WTC11 (cell line): ENCODE measurements around the gene TRMU. TPM values are rescaled to one million over a fixed set of nuclear protein-coding genes. Genes with fewer than 3 reads are reported as not detected.

Experiments
- ATAC-seq: fragments of 200-7000 bp; cut with Tn5 transposase; 2 replicates; pipeline ENCODE4 v1.10.0; 2021; ENCODE audit warnings: mild to moderate bottlenecking, moderate library complexity
- CTCF ChIA-PET: fragments of 300-600 bp; sonication (Branson Sonifier 250); formaldehyde crosslinking; loops from one replicate; lab custom pipeline; 2021; ENCODE audit warnings: antibody characterized with exemption; lab: Charles Lee
- POLR2A ChIA-PET: fragments of 350-600 bp; sonication (Branson Sonifier 250); formaldehyde crosslinking; loops from one replicate; lab custom pipeline; 2021; ENCODE audit warnings: antibody characterized with exemption; lab: Charles Lee
- DNase-seq: peaks from one replicate; pipeline ENCODE4 v3.0.0; 2021; ENCODE audit warnings: low spot score
- H3K27ac Mint-ChIP-seq: 2 replicates; pipeline ENCODE4 v1.8.0; 2021; ENCODE audit warnings: mixed read lengths
- H3K27me3 Mint-ChIP-seq: 2 replicates; pipeline ENCODE4 v1.8.0; 2021; ENCODE audit warnings: low read depth, mild to moderate bottlenecking, moderate library complexity, mixed read lengths
- H3K36me3 Mint-ChIP-seq: 2 replicates; pipeline ENCODE4 v1.8.0; 2021; ENCODE audit warnings: mixed read lengths
- H3K4me1 Mint-ChIP-seq: 2 replicates; pipeline ENCODE4 v1.8.0; 2022; ENCODE audit warnings: mixed read lengths
- H3K4me3 Mint-ChIP-seq: 2 replicates; pipeline ENCODE4 v1.8.0; 2021; ENCODE audit warnings: mild to moderate bottlenecking, moderate library complexity, mixed read lengths
- H3K9me3 Mint-ChIP-seq: 2 replicates; pipeline ENCODE4 v1.8.0; 2021; ENCODE audit warnings: mixed read lengths
- ATF3 ChIP-seq: sonication (generic); formaldehyde crosslinking; conservative IDR thresholded peaks from 2 replicates; pipeline ENCODE4 v1.8.1; 2022; ENCODE audit warnings: mild to moderate bottlenecking, missing genetic modification reagents
- CREB1 ChIP-seq: sonication (generic); formaldehyde crosslinking; IDR thresholded peaks from 2 replicates; pipeline ENCODE4 v1.8.0; 2023; ENCODE audit warnings: mild to moderate bottlenecking, missing genetic modification reagents
- FOXP1 ChIP-seq: sonication (generic); formaldehyde crosslinking; IDR thresholded peaks from 2 replicates; pipeline ENCODE4 v1.8.0; 2022; ENCODE audit warnings: missing genetic modification reagents, mild to moderate bottlenecking, moderate library complexity, borderline replicate concordance
- HMGA2 ChIP-seq: fragments of 250-450 bp; sonication (Bioruptor Pico); IDR thresholded peaks from 2 replicates; pipeline ENCODE4 v1.4.0; 2021; ENCODE audit warnings: mild to moderate bottlenecking, moderate library complexity
- OVOL2 ChIP-seq: fragments of 250-450 bp; sonication (Bioruptor Pico); IDR thresholded peaks from 2 replicates; pipeline ENCODE4 v1.9.0; 2021; ENCODE audit warnings: mild to moderate bottlenecking, borderline replicate concordance
- PRRX2 ChIP-seq: fragments of 250-450 bp; sonication (Bioruptor Pico); IDR thresholded peaks from 2 replicates; pipeline ENCODE4 v1.8.0; 2021; ENCODE audit warnings: mild to moderate bottlenecking
- SP1 ChIP-seq: sonication (generic); formaldehyde crosslinking; conservative IDR thresholded peaks from 2 replicates; pipeline ENCODE4 v1.8.1; 2022; ENCODE audit warnings: missing genetic modification reagents
- STAT6 ChIP-seq: sonication (generic); formaldehyde crosslinking; conservative IDR thresholded peaks from 2 replicates; pipeline ENCODE4 v1.8.1; 2023; ENCODE audit warnings: mild to moderate bottlenecking, low read depth, missing genetic modification reagents, moderate library complexity
- TCF7 ChIP-seq: sonication (generic); formaldehyde crosslinking; IDR thresholded peaks from 2 replicates; pipeline ENCODE4 v1.8.0; 2022; ENCODE audit warnings: mild to moderate bottlenecking, low read depth, missing genetic modification reagents, moderate library complexity
- TEAD1 ChIP-seq: sonication (generic); formaldehyde crosslinking; IDR thresholded peaks from 2 replicates; pipeline ENCODE4 v1.8.0; 2022; ENCODE audit warnings: mild to moderate bottlenecking, missing genetic modification reagents
- ZNF232 ChIP-seq: sonication (generic); formaldehyde crosslinking; IDR thresholded peaks from 2 replicates; pipeline ENCODE4 v1.8.0; 2022; ENCODE audit warnings: mild to moderate bottlenecking, missing genetic modification reagents
- ZNF263 ChIP-seq: sonication (generic); formaldehyde crosslinking; IDR thresholded peaks from 2 replicates; pipeline ENCODE4 v1.8.1; 2022; ENCODE audit warnings: low read depth, mild to moderate bottlenecking, moderate library complexity, missing genetic modification reagents
- ZNF281 ChIP-seq: sonication (generic); formaldehyde crosslinking; IDR thresholded peaks from 2 replicates; pipeline ENCODE4 v1.8.0; 2023; ENCODE audit warnings: mild to moderate bottlenecking, missing genetic modification reagents
- ZNF416 ChIP-seq: fragments of 250-450 bp; sonication (Bioruptor Pico); IDR thresholded peaks from 2 replicates; pipeline ENCODE4 v1.9.0; 2021; ENCODE audit warnings: mild to moderate bottlenecking, inconsistent platforms
- ZNF425 ChIP-seq: fragments of 250-450 bp; sonication (Bioruptor Pico); conservative IDR thresholded peaks from 2 replicates; pipeline ENCODE4 v1.9.0; 2021; ENCODE audit warnings: mild to moderate bottlenecking
- ZNF512 ChIP-seq: sonication (generic); formaldehyde crosslinking; IDR thresholded peaks from 2 replicates; pipeline ENCODE4 v1.8.1; 2022; ENCODE audit warnings: missing genetic modification reagents, borderline replicate concordance
- ZSCAN18 ChIP-seq: fragments of 250-450 bp; sonication (Bioruptor Pico); IDR thresholded peaks from 2 replicates; pipeline ENCODE4 v2.1.2; 2022; ENCODE audit warnings: mild to moderate bottlenecking, moderate library complexity
- total RNA-seq: library from RNA; stranded (reverse); gene quantifications from 3 replicates; pipeline ENCODE4 v1.2.3, GENCODE V29; 2021

TRMU gene
- total RNA-seq, 1 experiment from 2014 or later, result 103 TPM

- no peak for TF ChIP-seq ZNF281 (CRISPR knock-in tag)
- no peak for TF ChIP-seq HMGA2 (CRISPR knock-in tag)
- no peak for TF ChIP-seq TEAD1 (CRISPR knock-in tag)
Observed at GRCh38 chr22:46399251-46400024, 63.9 kb downstream of the TRMU start (continued).

GRCh38 chr22:46401370-46401769, 65.9 kb downstream of the TRMU start:
- H3K4me1 Mint-ChIP-seq, result no peaks in the 10 kb centered on the region
- H3K36me3 Mint-ChIP-seq, result no peaks in the 10 kb centered on the region
- TF ChIP-seq CREB1 (CRISPR knock-in tag) (no peak), ZNF232 (CRISPR knock-in tag) (no peak), STAT6 (CRISPR knock-in tag) (no peak), SP1 (CRISPR knock-in tag) (no peak), ATF3 (CRISPR knock-in tag) (no peak), TCF7 (CRISPR knock-in tag) (no peak), FOXP1 (CRISPR knock-in tag) (no peak), ZNF512 (no peak), ZNF425 (CRISPR knock-in tag) (no peak), ZNF416 (CRISPR knock-in tag) (no peak), OVOL2 (CRISPR knock-in tag) (no peak), ZSCAN18 (CRISPR knock-in tag) (no peak), ZNF263 (CRISPR knock-in tag) (no peak), PRRX2 (no peak)
- H3K27me3 Mint-ChIP-seq, result no peaks in the 10 kb centered on the region
- H3K4me3 Mint-ChIP-seq, result no peak overlapping the region
- ChIA-PET CTCF (interaction anchor here (6.0 kb wide), 1 partner anchor 34 kb away, joined by 39 read pairs; no protein-coding TSS in a partner anchor), POLR2A (no interaction called here)
- no peak for ATAC-seq
- H3K9me3 Mint-ChIP-seq, result no peaks in the 10 kb centered on the region
- DNase-seq, result no peak
- H3K27ac Mint-ChIP-seq, result no peak overlapping the region
